Naive B cell (primary cell): ENCODE data around the gene SFT2D3. TPM values are rescaled to one million over a fixed set of nuclear protein-coding genes. Genes with fewer than 3 reads are reported as not detected.
A peak's percentile ranks its signal among the peaks of the same experiment; 100 is the strongest.

Experiments
- ATAC-seq, 2 donors: fragments of 150-1000 bp; cut with Tn5 transposase; 2 replicates each; pipeline ENCODE4 v1.10.0; 2021; ENCODE audit warnings: low read depth in 2 of 2, mild to moderate bottlenecking in 2 of 2, moderate library complexity in 2 of 2
- DNase-seq: peaks from one replicate; pipeline ENCODE4 v3.0.0; 2022
- H3K27ac Mint-ChIP-seq, 6 donors: one replicate each; pipeline ENCODE4 v1.8.0; 2020 to 2022; ENCODE audit warnings: mild to moderate bottlenecking in 6 of 6, mixed read lengths in 6 of 6, moderate library complexity in 5 of 6, inconsistent platforms in 2 of 6
- H3K27me3 Mint-ChIP-seq, 3 donors: one replicate each; pipeline ENCODE4 v1.8.0; 2021 to 2022; ENCODE audit warnings: mixed read lengths in 3 of 3, mild to moderate bottlenecking in 1 of 3
- H3K36me3 Mint-ChIP-seq, 2 donors: one replicate each; pipeline ENCODE4 v1.8.0; 2020 to 2022; ENCODE audit warnings: mixed read lengths in 2 of 2, inconsistent platforms in 1 of 2, mild to moderate bottlenecking in 1 of 2
- H3K4me1 Mint-ChIP-seq, 3 donors: one replicate each; pipeline ENCODE4 v1.8.0; 2020 to 2022; ENCODE audit warnings: mixed read lengths in 3 of 3, inconsistent platforms in 1 of 3, mild to moderate bottlenecking in 1 of 3, moderate library complexity in 1 of 3
- H3K4me3 Mint-ChIP-seq, 8 donors: one replicate each; pipeline ENCODE4 v1.8.0; 2020 to 2022; ENCODE audit warnings: mild to moderate bottlenecking in 8 of 8, mixed read lengths in 8 of 8, moderate library complexity in 8 of 8, inconsistent platforms in 2 of 8
- H3K9me3 Mint-ChIP-seq, 7 donors: one replicate each; pipeline ENCODE4 v1.8.0; 2020 to 2022; ENCODE audit warnings: mixed read lengths in 7 of 7, mild to moderate bottlenecking in 5 of 7, inconsistent platforms in 2 of 7, moderate library complexity in 1 of 7
- polyA plus RNA-seq, 6 donors: library from polyadenylated mRNA; unstranded; fragments of 300-500 nt; fragmentation: Illumina TruSeq; gene quantifications; one replicate each; pipeline ENCODE4 v1.2.3, GENCODE V29; 2021; ENCODE audit warnings: low read depth in 6 of 6

SFT2D3 gene
- polyA plus RNA-seq, 6 donors from 2014 or later = 0.28 to 3.0 (median 2.8) TPM; not detected in 1

- no peak for DNase-seq
- H3K4me3 Mint-ChIP-seq = peak overlapping the region in 1 of 8 donors; percentile 19
- H3K27me3 Mint-ChIP-seq = peaks cover 38 to 55% (median 43%) of the 10 kb centered on the region in 3 donors
Observed at GRCh38 chr2:127670957-127671290, 30.4 kb upstream of the SFT2D3 start.

DNA sequence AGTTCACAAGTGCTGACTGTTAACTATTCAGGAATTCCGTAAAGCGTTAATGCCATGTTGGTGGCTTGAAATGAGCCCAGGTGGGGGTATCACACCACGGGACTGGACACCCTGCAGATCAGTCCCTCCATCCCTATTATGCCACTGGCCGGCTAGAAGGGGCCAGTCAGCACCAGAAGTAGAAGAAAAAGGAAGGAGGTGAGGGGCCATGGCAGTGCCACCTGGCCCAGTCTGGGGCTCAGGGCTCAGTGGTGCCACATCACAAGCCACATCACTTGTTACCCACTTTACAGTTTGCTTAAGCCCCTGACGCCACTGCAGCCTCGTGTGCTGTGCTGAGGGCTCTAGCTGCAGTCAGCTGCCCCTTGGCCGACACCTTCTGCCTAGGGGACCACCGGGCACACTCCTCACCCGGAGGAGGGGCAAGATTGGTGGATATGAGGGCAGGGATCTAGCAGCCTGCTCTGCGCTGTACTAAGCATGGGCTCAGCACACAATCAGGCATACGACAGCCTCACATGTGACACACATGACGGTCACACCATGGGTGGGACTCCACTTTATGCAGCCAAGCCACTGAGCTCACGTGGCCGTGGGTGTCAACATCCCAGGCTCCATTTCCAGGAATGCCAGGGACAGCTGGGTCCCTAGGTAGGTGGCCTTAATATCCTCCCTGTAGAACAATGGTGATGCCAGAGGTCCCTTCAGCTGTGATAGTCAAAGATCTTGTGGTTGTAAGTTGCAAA, 29.6 kb upstream of the SFT2D3 start:
- DNase-seq = no peak
- peaks cover 35 to 57% (median 38%) of the 10 kb centered on the region in 3 donors for H3K27me3 Mint-ChIP-seq
- H3K4me1 Mint-ChIP-seq = peaks cover 4 to 17% (median 12%) of the 10 kb centered on the region in 3 donors
- peak overlapping the region in 1 of 8 donors; percentile 35 for H3K4me3 Mint-ChIP-seq
- no peak for ATAC-seq
- no peak overlapping the region for H3K27ac Mint-ChIP-seq
- H3K9me3 Mint-ChIP-seq = peaks cover 0 to 2% (median 0%) of the 10 kb centered on the region in 7 donors
- no peaks in the 10 kb centered on the region for H3K36me3 Mint-ChIP-seq

More at GRCh38 chr2:127670957-127671290, 30.4 kb upstream of the SFT2D3 start:
- Mint-ChIP-seq H3K36me3 (no peaks in the 10 kb centered on the region), H3K4me1 (peaks cover 4 to 15% (median 10%) of the 10 kb centered on the region in 3 donors), H3K9me3 (peaks cover 0 to 2% (median 0%) of the 10 kb centered on the region in 7 donors), H3K27ac (no peak overlapping the region)
- ATAC-seq = no peak

DNA sequence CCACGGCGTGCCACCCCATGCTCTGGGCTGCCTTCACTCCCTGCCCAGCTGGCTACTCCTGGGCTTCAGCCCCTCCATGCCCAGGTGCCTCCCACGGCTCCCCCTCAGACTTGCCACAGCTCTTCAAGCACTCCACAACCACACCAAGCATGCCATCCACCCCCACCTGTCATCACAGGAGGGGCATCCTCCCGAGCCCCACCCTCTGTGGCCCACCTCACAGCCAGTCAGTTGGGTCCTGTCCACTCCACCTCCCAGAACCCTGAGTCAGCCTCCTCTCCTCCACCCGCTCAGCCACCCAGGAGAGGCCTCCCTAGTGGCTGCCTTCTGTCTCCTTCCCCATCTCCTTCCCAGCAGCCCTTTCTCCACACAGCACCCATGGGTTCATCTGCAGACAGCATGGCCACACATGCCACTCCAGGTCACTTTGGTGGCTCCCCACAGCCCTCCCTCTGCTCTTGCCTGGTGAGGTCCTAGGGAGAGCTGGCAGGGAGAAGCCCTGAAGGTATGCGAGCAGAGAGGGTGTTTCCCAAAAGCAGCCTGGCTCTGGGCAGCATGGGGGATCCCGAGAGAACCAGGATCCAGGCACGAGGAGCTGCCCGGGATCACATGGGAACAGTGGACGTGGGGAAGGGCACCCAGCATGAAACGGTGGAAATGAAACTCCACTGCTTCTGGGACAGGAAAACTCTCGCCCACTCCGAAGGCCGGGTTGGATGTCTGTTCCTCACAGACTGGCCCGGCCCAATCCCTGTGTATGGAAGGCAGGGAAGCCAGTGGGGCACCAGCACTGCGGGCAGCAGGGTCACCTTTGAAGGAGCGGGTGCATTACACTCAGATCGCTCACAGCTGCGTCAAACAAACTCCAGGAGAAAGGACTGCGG, 28.7 kb upstream of the SFT2D3 start:
- Mint-ChIP-seq H3K36me3 (no peaks in the 10 kb centered on the region), H3K27ac (no peak overlapping the region), H3K4me1 (peaks cover 4 to 17% (median 12%) of the 10 kb centered on the region in 3 donors), H3K27me3 (peaks cover 30 to 61% (median 44%) of the 10 kb centered on the region in 3 donors), H3K4me3 (peak overlapping the region in 4 of 8 donors; percentile 36 to 69 (median 59)), H3K9me3 (peaks cover 0 to 2% (median 0%) of the 10 kb centered on the region in 7 donors)
- ATAC-seq = no peak
- DNase-seq = no peak

DNA sequence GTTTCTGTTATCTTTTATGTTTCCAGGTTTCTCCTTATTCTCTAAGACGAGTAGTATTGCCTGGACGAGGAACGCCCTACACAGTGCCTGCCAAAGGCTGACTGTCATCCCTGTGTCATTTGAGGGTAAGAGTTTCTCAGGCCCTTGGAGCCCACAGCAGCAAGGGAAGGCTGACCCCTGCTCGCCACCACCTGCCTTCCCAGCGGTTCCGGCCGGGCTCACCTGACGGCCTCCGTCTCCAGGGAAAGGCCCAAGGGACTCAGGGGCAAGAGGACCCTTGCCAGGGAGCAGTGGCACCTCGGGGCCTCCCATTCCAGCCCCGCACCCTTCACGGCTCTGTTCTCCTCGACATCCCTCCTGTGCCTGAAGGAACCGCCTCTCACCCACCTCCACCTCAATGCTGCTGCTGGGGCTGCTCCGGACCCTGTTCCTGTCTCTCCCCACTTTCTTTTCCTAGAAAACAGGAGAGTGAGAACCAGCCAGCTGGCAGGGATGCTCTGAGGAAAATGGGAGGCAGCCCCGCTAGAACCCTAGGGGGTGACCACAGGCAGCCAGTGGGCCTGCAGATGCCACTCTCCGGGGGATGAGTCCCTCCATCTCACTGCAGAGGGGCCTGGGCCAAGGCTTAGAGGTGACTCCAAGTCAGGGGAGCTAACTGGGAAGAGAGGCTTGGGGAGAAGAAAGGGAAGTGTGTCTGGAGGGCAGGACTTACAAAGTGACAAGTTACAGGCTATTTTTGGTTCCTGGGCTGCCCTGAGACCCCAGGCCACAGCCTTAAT, 27.8 kb upstream of the SFT2D3 start:
- Mint-ChIP-seq H3K4me1 (peaks cover 10 to 24% (median 12%) of the 10 kb centered on the region in 3 donors), H3K9me3 (peaks cover 0 to 2% (median 0%) of the 10 kb centered on the region in 7 donors), H3K4me3 (peak overlapping the region; percentile 70 to 89 (median 84)), H3K27me3 (peaks cover 35 to 69% (median 52%) of the 10 kb centered on the region in 3 donors), H3K27ac (peak overlapping the region in 1 of 6 donors; percentile 42), H3K36me3 (no peaks in the 10 kb centered on the region)
- DNase-seq (no peak), ATAC-seq (no peak)

- Mint-ChIP-seq H3K27ac (peak overlapping the region in 3 of 6 donors; percentile 37 to 61 (median 59)), H3K27me3 (peaks cover 30 to 75% (median 59%) of the 10 kb centered on the region in 3 donors), H3K4me1 (peaks cover 15 to 30% (median 15%) of the 10 kb centered on the region in 3 donors), H3K36me3 (no peaks in the 10 kb centered on the region), H3K4me3 (peak overlapping the region; percentile 70 to 89 (median 84)), H3K9me3 (peaks cover 0 to 2% (median 0%) of the 10 kb centered on the region in 7 donors)
- DNase-seq (peak; percentile 37), ATAC-seq (peak; percentile 70 to 72)
Observed at GRCh38 chr2:127674241-127675209, 26.8 kb upstream of the SFT2D3 start.

DNA sequence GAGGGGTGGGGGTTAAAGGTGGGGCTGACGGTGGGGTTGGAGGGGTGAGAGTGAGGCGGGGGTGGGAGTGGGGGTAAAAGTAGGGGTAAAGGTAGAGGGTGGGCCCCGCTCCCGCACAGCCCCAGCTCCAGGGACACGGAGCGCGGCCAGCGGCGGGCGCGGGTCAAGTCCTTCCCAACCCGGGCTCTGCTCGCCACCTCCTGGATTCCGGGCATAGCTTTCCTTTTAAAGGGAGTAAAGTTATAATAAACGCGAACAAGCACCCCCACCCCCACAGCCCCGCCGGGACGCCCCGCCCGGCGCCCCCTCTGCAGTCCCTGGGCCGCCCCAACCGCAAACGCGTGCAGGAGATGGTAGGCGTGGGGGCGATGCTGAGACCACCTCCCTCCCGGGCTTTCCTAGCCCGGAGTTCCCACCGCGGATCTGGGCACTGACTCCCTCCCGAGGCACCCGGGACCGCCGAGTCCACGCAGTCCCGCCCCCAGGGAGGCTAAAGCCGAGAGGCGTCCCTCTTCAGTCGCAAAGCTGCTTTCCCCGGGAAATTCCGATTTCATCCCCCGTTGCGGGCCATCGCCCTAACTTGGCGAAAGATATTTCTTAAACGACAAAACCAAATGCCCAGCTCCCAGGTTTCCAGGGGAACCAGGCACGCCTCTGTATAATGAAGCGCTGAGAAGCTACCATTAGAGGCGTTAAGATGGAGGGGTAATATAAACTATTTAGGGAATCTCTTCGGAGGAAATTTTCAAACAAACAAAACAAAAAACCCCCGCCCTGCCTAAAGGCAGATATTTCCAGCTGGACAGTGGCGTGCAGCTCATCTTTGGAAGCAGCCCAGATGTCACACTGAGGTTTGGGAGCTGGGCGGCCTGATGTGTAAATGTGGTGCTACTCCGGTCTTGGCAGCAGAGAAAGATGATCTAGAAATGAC, 25.7 kb upstream of the SFT2D3 start, which contains the start of gene LIMS2:
TSS of gene LIMS2 (minus strand) at position 200 of the 931 bp plus-strand sequence. CDS start 506 bp downstream, outside the sequence.
- peak; percentile 12 to 30 for ATAC-seq
- H3K27me3 Mint-ChIP-seq = peaks cover 33 to 74% (median 57%) of the 10 kb centered on the region in 3 donors

GRCh38 chr2:127676906-127677305, 24.4 kb upstream of the SFT2D3 start:
- H3K27me3 Mint-ChIP-seq = peaks cover 34 to 70% (median 50%) of the 10 kb centered on the region in 3 donors
- peaks cover 19 to 41% (median 21%) of the 10 kb centered on the region in 3 donors for H3K4me1 Mint-ChIP-seq
- H3K9me3 Mint-ChIP-seq = no peaks in the 10 kb centered on the region
- no peak for DNase-seq
- ATAC-seq = no peak
- H3K27ac Mint-ChIP-seq = no peak overlapping the region
- no peaks in the 10 kb centered on the region for H3K36me3 Mint-ChIP-seq
- H3K4me3 Mint-ChIP-seq = peak overlapping the region in 2 of 8 donors; percentile 44 to 76

More for the DNA sequence above, 25.7 kb upstream of the SFT2D3 start, which contains the start of gene LIMS2:
- Mint-ChIP-seq H3K4me3 (peak within 1 kb of the TSS; percentile 70 to 89 (median 86)), H3K27ac (peak within 1 kb of the TSS in 3 of 6 donors; percentile 37 to 66 (median 61)), H3K4me1 (peaks cover 15 to 30% (median 16%) of the 10 kb centered on the region in 3 donors), H3K36me3 (no peaks in the 10 kb centered on the region), H3K9me3 (no peaks in the 10 kb centered on the region)
- DNase-seq = no peak

GRCh38 chr2:127678531-127678930, 22.8 kb upstream of the SFT2D3 start:
- Mint-ChIP-seq H3K27me3 (peaks cover 23 to 54% (median 36%) of the 10 kb centered on the region in 3 donors), H3K4me3 (no peak overlapping the region), H3K9me3 (no peaks in the 10 kb centered on the region), H3K4me1 (peaks cover 19 to 44% (median 21%) of the 10 kb centered on the region in 3 donors), H3K27ac (no peak overlapping the region), H3K36me3 (no peaks in the 10 kb centered on the region)
- DNase-seq (no peak), ATAC-seq (no peak)

DNA sequence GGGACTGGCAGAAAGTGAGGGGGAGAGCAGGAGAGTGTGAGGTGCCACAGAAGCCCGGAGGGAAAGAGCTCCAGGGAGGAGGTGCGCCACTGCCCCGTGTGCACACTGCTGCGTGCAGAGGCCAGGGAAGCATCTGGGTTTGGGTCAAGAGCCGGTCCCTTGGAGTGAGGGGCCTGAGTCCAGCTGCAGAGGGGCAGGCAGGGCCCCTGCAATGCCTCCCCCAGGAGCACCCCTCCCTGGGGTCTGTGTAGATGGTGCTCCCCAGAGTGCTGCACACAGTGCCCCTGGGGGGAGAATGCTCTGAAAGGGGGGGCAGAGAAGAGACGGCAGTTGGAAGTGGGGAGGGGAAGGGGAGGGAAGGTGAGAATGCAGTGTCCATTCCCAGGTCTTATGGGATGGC, 22.3 kb upstream of the SFT2D3 start:
- no peaks in the 10 kb centered on the region for H3K36me3 Mint-ChIP-seq
- no peaks in the 10 kb centered on the region for H3K9me3 Mint-ChIP-seq
- no peak overlapping the region for H3K4me3 Mint-ChIP-seq
- no peak for ATAC-seq
- no peak overlapping the region for H3K27ac Mint-ChIP-seq
- no peak for DNase-seq
- H3K4me1 Mint-ChIP-seq = peaks cover 19 to 40% (median 20%) of the 10 kb centered on the region in 3 donors
- H3K27me3 Mint-ChIP-seq = peaks cover 20 to 50% (median 31%) of the 10 kb centered on the region in 3 donors

GRCh38 chr2:127679680-127680361, 21.5 kb upstream of the SFT2D3 start:
- no peaks in the 10 kb centered on the region for H3K36me3 Mint-ChIP-seq
- H3K27ac Mint-ChIP-seq = no peak overlapping the region
- peaks cover 15 to 35% (median 15%) of the 10 kb centered on the region in 3 donors for H3K4me1 Mint-ChIP-seq
- no peaks in the 10 kb centered on the region for H3K9me3 Mint-ChIP-seq
- ATAC-seq (peak in 1 of 2 donors; percentile 56), DNase-seq (no peak)
- peaks cover 20 to 43% (median 25%) of the 10 kb centered on the region in 3 donors for H3K27me3 Mint-ChIP-seq
- H3K4me3 Mint-ChIP-seq = no peak overlapping the region
